ENCODE results near the gene UGT8.
A peak's percentile ranks its signal among the peaks of the same experiment; 100 is the strongest.

Gene UGT8

GRCh38 chr4:114595921-114596320 lies 2.7 kb upstream of the UGT8 start:
- Histone ChIP-seq H3K9me3 (ENCODE audit: control insufficient read depth, insufficient read depth, low read depth, low read length) (no peaks in the 10 kb centered on the region), H3K36me3 (ENCODE audit: control insufficient read depth in 2 of 2, insufficient read depth in 1 of 2, low read length in 2 of 2) (no peaks in the 10 kb centered on the region), H3K27ac (ENCODE audit: extremely low read depth, low read depth, low read length) (no peak overlapping the region), H3K4me3 (ENCODE audit: low read depth, low read length) (no peak overlapping the region), H3K4me1 (ENCODE audit: control insufficient read depth, insufficient read depth, low read length) (no peaks in the 10 kb centered on the region)
- POLR2A ChIA-PET = no interaction called here
- CTCF ChIA-PET = no interaction called here
- TF ChIP-seq SCRT1 (tag by site-specific recombination; IDR thresholded peaks at IDR 0.05; ENCODE audit: borderline replicate concordance) (no peak), ZNF404 (tag by site-specific recombination; IDR thresholded peaks at IDR 0.05) (no peak), ZNF157 (tag by site-specific recombination; IDR thresholded peaks at IDR 0.05) (no peak), ZNF112 (tag by site-specific recombination; IDR thresholded peaks at IDR 0.05) (no peak), ZNF473 (tag by site-specific recombination; IDR thresholded peaks at IDR 0.05) (no peak)

GRCh38 chr4:114597410-114598115 lies 1.0 kb upstream of the UGT8 start:
- peaks cover 4% of the 10 kb centered on the region; the same call in 1 of the 2 replicates for H3K4me1 ChIP-seq (ENCODE audit: control insufficient read depth, insufficient read depth, low read length)
- no peak overlapping the region; the same call in 1 of the 2 replicates for H3K27ac ChIP-seq (ENCODE audit: extremely low read depth, low read depth, low read length)
- ChIA-PET POLR2A (no interaction called here), CTCF (no interaction called here)
- H3K4me3 ChIP-seq (ENCODE audit: low read depth, low read length) = peak overlapping the region; percentile 79
- no peaks in the 10 kb centered on the region for H3K36me3 ChIP-seq (ENCODE audit: control insufficient read depth in 2 of 2, insufficient read depth in 1 of 2, low read length in 2 of 2)
- TF ChIP-seq ZNF426 (tag by site-specific recombination; IDR thresholded peaks at IDR 0.05) (no peak), ZNF266 (tag by site-specific recombination; IDR thresholded peaks at IDR 0.05; ENCODE audit: low read depth) (no peak), KLF17 (tag by site-specific recombination; IDR thresholded peaks at IDR 0.05) (no peak), ZNF521 (tag by site-specific recombination; IDR thresholded peaks at IDR 0.05) (no peak), ZBTB26 (tag by site-specific recombination; optimal IDR thresholded peaks at IDR 0.05) (no peak), ZNF280D (tag by site-specific recombination; IDR thresholded peaks at IDR 0.05) (no peak), ZNF585B (tag by site-specific recombination; IDR thresholded peaks at IDR 0.05) (no peak), ZNF335 (tag by site-specific recombination; conservative IDR thresholded peaks at IDR 0.05) (no peak), ZNF362 (tag by site-specific recombination; IDR thresholded peaks at IDR 0.05) (no peak)
- H3K9me3 ChIP-seq (ENCODE audit: control insufficient read depth, insufficient read depth, low read depth, low read length) = no peaks in the 10 kb centered on the region

Measured in HEK293 (cell line).